ENCODE results near the gene BSN. TPM values are rescaled to one million over a fixed set of nuclear protein-coding genes. Genes with fewer than 3 reads are reported as not detected.

Gene BSN
- total and polyA plus RNA-seq, 2 experiments from 2014 or later: 0.50 to 5.1 TPM

DNA sequence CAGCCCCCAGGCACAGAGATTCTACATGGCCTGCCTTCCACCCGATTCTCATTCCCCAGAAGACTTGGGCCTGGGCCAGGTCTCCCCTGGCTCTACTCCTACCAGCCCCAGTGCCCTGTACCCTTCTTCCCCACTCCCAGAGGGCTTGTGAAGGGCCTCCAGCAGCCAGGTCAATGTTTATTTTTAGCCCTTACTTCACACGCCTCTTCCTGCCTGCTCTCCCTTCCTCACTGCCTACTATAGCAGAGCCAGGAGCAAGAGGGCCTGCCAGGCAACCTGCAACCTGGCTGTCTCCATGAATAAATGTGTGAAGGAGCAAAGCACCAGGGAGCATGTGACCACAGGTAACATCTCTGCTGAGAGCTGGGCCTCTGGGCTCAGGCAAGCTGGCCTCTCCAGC is 93.5 kb downstream of the BSN start:
- H3K27ac ChIP-seq (ENCODE audit: low read depth): no peak overlapping the region
- H3K9me3 Mint-ChIP-seq: no peaks in the 10 kb centered on the region
- ATAC-seq: no peak
- H3K36me3 Mint-ChIP-seq (ENCODE audit: low read depth): no peaks in the 10 kb centered on the region; the same call in 2 of the 3 replicates
- peaks cover 4% of the 10 kb centered on the region; the same call in 1 of the 3 replicates for H3K4me1 Mint-ChIP-seq
- no peaks in the 10 kb centered on the region for H4K20me1 ChIP-seq (replicated peaks; ENCODE audit: insufficient read depth)
- no peaks in the 10 kb centered on the region for H3K9me2 ChIP-seq (ENCODE audit: insufficient read depth)
- H3K27ac Mint-ChIP-seq: no peak overlapping the region
- no peak overlapping the region for H3K4me3 Mint-ChIP-seq
- H3K36me3 ChIP-seq (ENCODE audit: insufficient read depth): no peaks in the 10 kb centered on the region
- H3K4me2 ChIP-seq: no peak overlapping the region
- peaks cover 10% of the 10 kb centered on the region for H3K27me3 Mint-ChIP-seq (ENCODE audit: insufficient read depth, low read depth, poor library complexity)
- no peak for DNase-seq (ENCODE audit: low spot score)
- TF ChIP-seq REST (IDR thresholded peaks at IDR 0.05; ENCODE audit: unreplicated experiment) (no peak), STAT1 (IDR thresholded peaks at IDR 0.05; ENCODE audit: unreplicated experiment) (no peak)
- no peak overlapping the region for H2AFZ ChIP-seq
- H3K79me2 ChIP-seq (replicated peaks; ENCODE audit: insufficient read depth): no peaks in the 10 kb centered on the region
- no peaks in the 10 kb centered on the region for H3F3A ChIP-seq (replicated peaks; ENCODE audit: low read depth)
- no peak overlapping the region for H3K4me3 ChIP-seq
- no peaks in the 10 kb centered on the region for H3K4me1 ChIP-seq (ENCODE audit: insufficient read depth)
- no peaks in the 10 kb centered on the region for H3K27me3 ChIP-seq (ENCODE audit: insufficient read depth)

DNA sequence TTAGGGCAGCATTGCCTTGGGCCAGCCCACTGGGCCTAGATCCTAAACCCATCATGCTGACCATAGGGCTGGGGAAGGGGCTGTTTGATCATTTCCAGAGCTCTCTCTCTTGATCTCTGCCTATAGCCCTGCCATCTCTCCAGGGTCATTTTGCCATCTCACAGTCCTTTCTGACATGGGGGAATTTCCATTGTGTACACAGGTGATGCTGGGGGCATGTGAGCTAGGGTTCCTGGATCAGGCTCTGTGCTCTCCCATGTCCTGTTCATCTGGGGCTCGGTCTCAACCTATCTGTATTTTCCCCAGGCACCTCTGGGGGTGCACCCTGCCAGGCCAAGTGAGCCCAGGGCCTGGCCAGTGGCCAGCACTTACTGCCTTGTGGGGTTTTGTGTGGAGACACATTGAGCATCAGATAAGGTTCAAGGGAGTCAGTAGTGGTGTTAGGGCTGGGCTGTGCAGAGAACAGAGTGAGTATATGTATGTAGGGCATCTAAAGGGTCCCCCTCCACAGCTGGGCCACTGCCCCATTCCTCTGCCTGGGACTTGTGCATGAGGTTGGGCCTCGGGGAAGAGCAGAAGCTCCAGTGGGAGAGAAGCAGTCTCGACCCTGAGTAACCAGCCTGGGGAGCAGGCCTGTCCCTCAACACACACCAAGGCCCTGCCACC is 94.2 kb downstream of the BSN start:
- Histone ChIP-seq H3K27ac (ENCODE audit: low read depth) (no peak overlapping the region), H3K36me3 (ENCODE audit: insufficient read depth) (no peaks in the 10 kb centered on the region), H2AFZ (no peak overlapping the region), H3K4me2 (no peak overlapping the region), H3K4me3 (no peak overlapping the region), H3K27me3 (ENCODE audit: insufficient read depth) (no peaks in the 10 kb centered on the region), H3F3A (replicated peaks; ENCODE audit: low read depth) (no peaks in the 10 kb centered on the region), H3K4me1 (ENCODE audit: insufficient read depth) (no peaks in the 10 kb centered on the region), H3K79me2 (replicated peaks; ENCODE audit: insufficient read depth) (no peaks in the 10 kb centered on the region), H4K20me1 (replicated peaks; ENCODE audit: insufficient read depth) (no peaks in the 10 kb centered on the region), H3K9me2 (ENCODE audit: insufficient read depth) (no peaks in the 10 kb centered on the region)
- no peaks in the 10 kb centered on the region for H3K9me3 Mint-ChIP-seq
- no peak overlapping the region for H3K27ac Mint-ChIP-seq
- peaks cover 10% of the 10 kb centered on the region for H3K27me3 Mint-ChIP-seq (ENCODE audit: insufficient read depth, low read depth, poor library complexity)
- peaks cover 4% of the 10 kb centered on the region; the same call in 1 of the 3 replicates for H3K4me1 Mint-ChIP-seq
- DNase-seq (ENCODE audit: low spot score) (no peak), ATAC-seq (no peak)
- H3K4me3 Mint-ChIP-seq: no peak overlapping the region
- no peaks in the 10 kb centered on the region; the same call in 2 of the 3 replicates for H3K36me3 Mint-ChIP-seq (ENCODE audit: low read depth)
- TF ChIP-seq, protein P1, sequence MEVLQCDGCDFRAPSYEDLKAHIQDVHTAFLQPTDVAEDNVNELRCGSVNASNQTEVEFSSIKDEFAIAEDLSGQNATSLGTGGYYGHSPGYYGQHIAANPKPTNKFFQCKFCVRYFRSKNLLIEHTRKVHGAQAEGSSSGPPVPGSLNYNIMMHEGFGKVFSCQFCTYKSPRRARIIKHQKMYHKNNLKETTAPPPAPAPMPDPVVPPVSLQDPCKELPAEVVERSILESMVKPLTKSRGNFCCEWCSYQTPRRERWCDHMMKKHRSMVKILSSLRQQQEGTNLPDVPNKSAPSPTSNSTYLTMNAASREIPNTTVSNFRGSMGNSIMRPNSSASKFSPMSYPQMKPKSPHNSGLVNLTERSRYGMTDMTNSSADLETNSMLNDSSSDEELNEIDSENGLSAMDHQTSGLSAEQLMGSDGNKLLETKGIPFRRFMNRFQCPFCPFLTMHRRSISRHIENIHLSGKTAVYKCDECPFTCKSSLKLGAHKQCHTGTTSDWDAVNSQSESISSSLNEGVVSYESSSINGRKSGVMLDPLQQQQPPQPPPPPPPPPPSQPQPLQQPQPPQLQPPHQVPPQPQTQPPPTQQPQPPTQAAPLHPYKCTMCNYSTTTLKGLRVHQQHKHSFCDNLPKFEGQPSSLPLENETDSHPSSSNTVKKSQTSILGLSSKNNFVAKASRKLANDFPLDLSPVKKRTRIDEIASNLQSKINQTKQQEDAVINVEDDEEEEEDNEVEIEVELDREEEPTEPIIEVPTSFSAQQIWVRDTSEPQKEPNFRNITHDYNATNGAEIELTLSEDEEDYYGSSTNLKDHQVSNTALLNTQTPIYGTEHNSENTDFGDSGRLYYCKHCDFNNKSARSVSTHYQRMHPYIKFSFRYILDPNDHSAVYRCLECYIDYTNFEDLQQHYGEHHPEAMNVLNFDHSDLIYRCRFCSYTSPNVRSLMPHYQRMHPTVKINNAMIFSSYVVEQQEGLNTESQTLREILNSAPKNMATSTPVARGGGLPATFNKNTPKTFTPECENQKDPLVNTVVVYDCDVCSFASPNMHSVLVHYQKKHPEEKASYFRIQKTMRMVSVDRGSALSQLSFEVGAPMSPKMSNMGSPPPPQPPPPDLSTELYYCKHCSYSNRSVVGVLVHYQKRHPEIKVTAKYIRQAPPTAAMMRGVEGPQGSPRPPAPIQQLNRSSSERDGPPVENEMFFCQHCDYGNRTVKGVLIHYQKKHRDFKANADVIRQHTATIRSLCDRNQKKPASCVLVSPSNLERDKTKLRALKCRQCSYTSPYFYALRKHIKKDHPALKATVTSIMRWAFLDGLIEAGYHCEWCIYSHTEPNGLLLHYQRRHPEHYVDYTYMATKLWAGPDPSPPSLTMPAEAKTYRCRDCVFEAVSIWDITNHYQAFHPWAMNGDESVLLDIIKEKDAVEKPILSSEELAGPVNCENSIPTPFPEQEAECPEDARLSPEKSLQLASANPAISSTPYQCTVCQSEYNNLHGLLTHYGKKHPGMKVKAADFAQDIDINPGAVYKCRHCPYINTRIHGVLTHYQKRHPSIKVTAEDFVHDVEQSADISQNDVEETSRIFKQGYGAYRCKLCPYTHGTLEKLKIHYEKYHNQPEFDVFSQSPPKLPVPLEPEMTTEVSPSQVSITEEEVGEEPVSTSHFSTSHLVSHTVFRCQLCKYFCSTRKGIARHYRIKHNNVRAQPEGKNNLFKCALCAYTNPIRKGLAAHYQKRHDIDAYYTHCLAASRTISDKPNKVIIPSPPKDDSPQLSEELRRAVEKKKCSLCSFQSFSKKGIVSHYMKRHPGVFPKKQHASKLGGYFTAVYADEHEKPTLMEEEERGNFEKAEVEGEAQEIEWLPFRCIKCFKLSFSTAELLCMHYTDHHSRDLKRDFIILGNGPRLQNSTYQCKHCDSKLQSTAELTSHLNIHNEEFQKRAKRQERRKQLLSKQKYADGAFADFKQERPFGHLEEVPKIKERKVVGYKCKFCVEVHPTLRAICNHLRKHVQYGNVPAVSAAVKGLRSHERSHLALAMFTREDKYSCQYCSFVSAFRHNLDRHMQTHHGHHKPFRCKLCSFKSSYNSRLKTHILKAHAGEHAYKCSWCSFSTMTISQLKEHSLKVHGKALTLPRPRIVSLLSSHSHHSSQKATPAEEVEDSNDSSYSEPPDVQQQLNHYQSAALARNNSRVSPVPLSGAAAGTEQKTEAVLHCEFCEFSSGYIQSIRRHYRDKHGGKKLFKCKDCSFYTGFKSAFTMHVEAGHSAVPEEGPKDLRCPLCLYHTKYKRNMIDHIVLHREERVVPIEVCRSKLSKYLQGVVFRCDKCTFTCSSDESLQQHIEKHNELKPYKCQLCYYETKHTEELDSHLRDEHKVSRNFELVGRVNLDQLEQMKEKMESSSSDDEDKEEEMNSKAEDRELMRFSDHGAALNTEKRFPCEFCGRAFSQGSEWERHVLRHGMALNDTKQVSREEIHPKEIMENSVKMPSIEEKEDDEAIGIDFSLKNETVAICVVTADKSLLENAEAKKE (CRISPR knock-in tag; IDR thresholded peaks at IDR 0.05): no peak
- TF ChIP-seq ZNF114 (CRISPR knock-in tag; IDR thresholded peaks at IDR 0.05) (no peak), STAT1 (IDR thresholded peaks at IDR 0.05; ENCODE audit: unreplicated experiment) (no peak), CTCF (conservative IDR thresholded peaks at IDR 0.05; ENCODE audit: low read depth in 2 of 2) (no peak), POLR2AphosphoS5 (IDR thresholded peaks at IDR 0.05; ENCODE audit: low read depth) (no peak)
- TF ChIP-seq, protein P2, sequence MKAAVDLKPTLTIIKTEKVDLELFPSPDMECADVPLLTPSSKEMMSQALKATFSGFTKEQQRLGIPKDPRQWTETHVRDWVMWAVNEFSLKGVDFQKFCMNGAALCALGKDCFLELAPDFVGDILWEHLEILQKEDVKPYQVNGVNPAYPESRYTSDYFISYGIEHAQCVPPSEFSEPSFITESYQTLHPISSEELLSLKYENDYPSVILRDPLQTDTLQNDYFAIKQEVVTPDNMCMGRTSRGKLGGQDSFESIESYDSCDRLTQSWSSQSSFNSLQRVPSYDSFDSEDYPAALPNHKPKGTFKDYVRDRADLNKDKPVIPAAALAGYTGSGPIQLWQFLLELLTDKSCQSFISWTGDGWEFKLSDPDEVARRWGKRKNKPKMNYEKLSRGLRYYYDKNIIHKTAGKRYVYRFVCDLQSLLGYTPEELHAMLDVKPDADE (IDR thresholded peaks at IDR 0.05): no peak
